Measurements from ENCODE around the gene EPS15. TPM values are rescaled to one million over a fixed set of nuclear protein-coding genes. Genes with fewer than 3 reads are reported as not detected.
"Not testable (repeated sequence)": the region's sequence is repeated elsewhere in the genome, so short reads cannot be mapped to it uniquely, and the experiment has no call there.

The EPS15 gene
- total and polyA plus RNA-seq, 9 of the 15 experiments (the other 6 are each of a cell fraction or from before 2014, with no cell fraction given), result 23.1 to 69.0 (median 41.7) TPM

- H3K27ac ChIP-seq (ENCODE audit: extremely low read depth, low read depth, low read length); FAIRE-seq; intact Hi-C loops (cut with micrococcal nuclease); CTCF ChIA-PET (ENCODE audit: low intra/inter-chr PET ratio); H3K9ac ChIP-seq (ENCODE audit: insufficient read depth in 1 of 2, low read depth in 2 of 2, low read length in 2 of 2); H3K4me3 ChIP-seq; BruUV-seq (replicated peaks); H3K9me1 ChIP-seq (ENCODE audit: control insufficient read depth, insufficient read depth, low read length); DNase-seq (ENCODE audit: extremely low read depth in 1 of 4, low spot score in 3 of 4); H3K36me3 ChIP-seq (ENCODE audit: control insufficient read depth, insufficient read depth, low read length); H3K4me1 ChIP-seq (replicated peaks in 1 of 2; ENCODE audit: control insufficient read depth in 2 of 2, insufficient read depth in 2 of 2, low read length in 2 of 2); H2AFZ ChIP-seq (ENCODE audit: low read depth, low read length); ATAC-seq; H3K27me3 ChIP-seq (ENCODE audit: control insufficient read depth in 2 of 2, insufficient read depth in 2 of 2, low read length in 2 of 2); H3K79me2 ChIP-seq (ENCODE audit: control insufficient read depth, insufficient read depth, low read length); H4K20me1 ChIP-seq (replicated peaks; ENCODE audit: control insufficient read depth, insufficient read depth, low read length); H3K4me2 ChIP-seq (ENCODE audit: insufficient read depth, low read length); H3K9me3 ChIP-seq (replicated peaks; ENCODE audit: control insufficient read depth, insufficient read depth, low read depth, low read length); TF ChIP-seq CEBPG (CRISPR knock-in tag; IDR thresholded peaks at IDR 0.05); ATF3 (CRISPR knock-in tag; conservative IDR thresholded peaks at IDR 0.05): not testable (repeated sequence)
- in situ Hi-C loops (cut with MboI), result loop anchor here (10.0 kb wide), 1 partner anchor 186 kb away; no protein-coding TSS in a partner anchor
- 81% methylated on average over 4 of the region's 4 CpGs for WGBS (ENCODE audit: insufficient coverage, low coverage, missing lambda C conversion rate)
- POLR2A ChIA-PET, result interaction anchor here (0.6 to 1.2 kb wide), 2 partner anchors 10 to 38 kb away, joined by 3 read pairs; no protein-coding TSS in a partner anchor
- TF ChIP-seq CEBPG (tag; conservative IDR thresholded peaks at IDR 0.05 in 1 of 2, IDR thresholded peaks at IDR 0.05 in 1 of 2) (peak; percentile 27 to 56; a peak in 1 of 4 replicates), ATF3 (IDR thresholded peaks at IDR 0.05) (peak; percentile 36; the same call in 1 of the 2 replicates), CEBPB (tag; IDR thresholded peaks at IDR 0.05) (peak; percentile 79)
Measured at GRCh38 chr1:51530447-51530846, 11.4 kb upstream of the EPS15 start.

Measured in K562 (cell line).